Spinal cord (tissue), 10 donors: ENCODE measurements around the gene MCM3AP. TPM values are rescaled to one million over a fixed set of nuclear protein-coding genes. Genes with fewer than 3 reads are reported as not detected.
A peak's percentile ranks its signal among the peaks of the same experiment; 100 is the strongest.

ENCODE experiments used
- DNase-seq, 6 donors: peaks; one replicate each; pipeline versions ENCODE4 v3.0.0 to v3.0.0-alpha.2; 2013 to 2015; ENCODE audit warnings: low spot score in 6 of 6, low read depth in 4 of 6
- H3K27ac ChIP-seq: one replicate; pipeline ENCODE4 v1.5.1; 2013; ENCODE audit warnings: low read depth, low read length, control low read depth
- H3K27me3 ChIP-seq: one replicate; pipeline ENCODE4 v1.6.1; 2013; ENCODE audit warnings: low read length; ENCODE audit not compliant: control insufficient read depth, insufficient read depth
- H3K36me3 ChIP-seq: one replicate; pipeline ENCODE4 v1.6.1; 2013; ENCODE audit warnings: low read length; ENCODE audit not compliant: control insufficient read depth, insufficient read depth
- H3K4me1 ChIP-seq: one replicate; pipeline ENCODE4 v1.6.1; 2013; ENCODE audit warnings: low read length; ENCODE audit not compliant: control insufficient read depth, insufficient read depth
- H3K4me3 ChIP-seq: one replicate; pipeline ENCODE4 v1.5.1; 2013; ENCODE audit warnings: low read depth, low read length, control low read depth
- H3K9me3 ChIP-seq: one replicate; pipeline ENCODE4 v1.6.1; 2013; ENCODE audit warnings: low read length; ENCODE audit not compliant: control insufficient read depth, insufficient read depth
- WGBS: methylation state at CpG from one replicate; pipeline ENCODE4 v1.1.5; 2013; ENCODE audit warnings: missing lambda C conversion rate; ENCODE audit not compliant: insufficient coverage; 5-methylcytosine and 5-hydroxymethylcytosine counted together
- polyA plus RNA-seq, 2 donors: library from polyadenylated mRNA; unstranded; fragments of 120-200 nt; gene quantifications; one replicate each; pipeline ENCODE4 v1.2.1, GENCODE V29; 2013; ENCODE audit not compliant: insufficient read length in 2 of 2
- total RNA-seq, 2 donors: library from RNA; depleted of rRNA in 1 of 2; stranded (reverse); fragments of 120-200 nt in 1 of 2; fragments of >200 nt in 1 of 2; gene quantifications; one replicate each; pipeline versions ENCODE4 v1.2.3 to v1.2.4, GENCODE V29; 2013 to 2014
- donor health status: healthy.

MCM3AP gene
- total and polyA plus RNA-seq, 4 donors = 62.0 to 80.8 (median 71.2) TPM

GRCh38 chr21:46297338-46298271 lies 12.2 kb upstream of the MCM3AP start:
- Histone ChIP-seq H3K9me3 (no peaks in the 10 kb centered on the region), H3K27me3 (peaks cover 4% of the 10 kb centered on the region), H3K4me3 (peak overlapping the region; percentile 43), H3K27ac (no peak overlapping the region), H3K4me1 (peaks cover 26% of the 10 kb centered on the region), H3K36me3 (peaks cover 31% of the 10 kb centered on the region)
- DNase-seq = peak in 4 of 6 donors; percentile 13 to 56 (median 37)
- WGBS = 4% methylated on average over 81 of the region's 84 CpGs

- peaks cover 26% of the 10 kb centered on the region for H3K4me1 ChIP-seq
- 79% methylated on average over 21 of the region's 29 CpGs for WGBS
- H3K36me3 ChIP-seq = peaks cover 30% of the 10 kb centered on the region
- peak in 2 of 6 donors; percentile 11 to 66 for DNase-seq
- no peak overlapping the region for H3K27ac ChIP-seq
- no peaks in the 10 kb centered on the region for H3K9me3 ChIP-seq
- peaks cover 4% of the 10 kb centered on the region for H3K27me3 ChIP-seq
- H3K4me3 ChIP-seq = no peak overlapping the region
Observed at GRCh38 chr21:46295996-46296752, 10.8 kb upstream of the MCM3AP start.

GRCh38 chr21:46295177-46295770 lies 9.9 kb upstream of the MCM3AP start:
- 52% methylated on average over 7 of the region's 9 CpGs for WGBS
- DNase-seq = no peak
- no peak overlapping the region for H3K27ac ChIP-seq
- H3K4me3 ChIP-seq = no peak overlapping the region
- peaks cover 28% of the 10 kb centered on the region for H3K36me3 ChIP-seq
- H3K27me3 ChIP-seq = peaks cover 4% of the 10 kb centered on the region
- H3K4me1 ChIP-seq = peaks cover 26% of the 10 kb centered on the region
- no peaks in the 10 kb centered on the region for H3K9me3 ChIP-seq

GRCh38 chr21:46294647-46295176 lies 9.3 kb upstream of the MCM3AP start:
- DNase-seq = no peak
- WGBS = 78% methylated on average over 6 of the region's 10 CpGs
- Histone ChIP-seq H3K36me3 (peaks cover 22% of the 10 kb centered on the region), H3K4me3 (no peak overlapping the region), H3K27me3 (peaks cover 4% of the 10 kb centered on the region), H3K9me3 (no peaks in the 10 kb centered on the region), H3K27ac (no peak overlapping the region), H3K4me1 (peaks cover 26% of the 10 kb centered on the region)

- 100% methylated on average over 1 of the region's 2 CpGs for WGBS
- Histone ChIP-seq H3K4me1 (peaks cover 22% of the 10 kb centered on the region), H3K4me3 (no peak overlapping the region)
Observed at GRCh38 chr21:46291561-46291960, 6.2 kb upstream of the MCM3AP start.

GRCh38 chr21:46289655-46290179 lies 4.3 kb upstream of the MCM3AP start:
- Histone ChIP-seq H3K36me3 (peaks cover 11% of the 10 kb centered on the region), H3K27ac (no peak overlapping the region), H3K9me3 (no peaks in the 10 kb centered on the region), H3K4me1 (peaks cover 8% of the 10 kb centered on the region), H3K4me3 (no peak overlapping the region), H3K27me3 (no peaks in the 10 kb centered on the region)
- no peak for DNase-seq
- WGBS = 84% methylated on average over 5 of the region's 6 CpGs

More at GRCh38 chr21:46291561-46291960, 6.2 kb upstream of the MCM3AP start:
- Histone ChIP-seq H3K9me3 (no peaks in the 10 kb centered on the region), H3K27me3 (no peaks in the 10 kb centered on the region), H3K36me3 (peaks cover 17% of the 10 kb centered on the region), H3K27ac (no peak overlapping the region)
- no peak for DNase-seq

GRCh38 chr21:46287541-46287940 lies 2.1 kb upstream of the MCM3AP start:
- 100% methylated on average over 1 of the region's 10 CpGs for WGBS
- no peak for DNase-seq

GRCh38 chr21:46286648-46287002 lies 1.2 kb upstream of the MCM3AP start:
- WGBS = 0% methylated on average over 10 of the region's 16 CpGs
- DNase-seq = peak in 2 of 6 donors; percentile 57 to 58
- H3K27ac ChIP-seq = peak overlapping the region; percentile 96

More at GRCh38 chr21:46287541-46287940, 2.1 kb upstream of the MCM3AP start:
- Histone ChIP-seq H3K4me3 (no peak overlapping the region), H3K4me1 (peaks cover 19% of the 10 kb centered on the region), H3K27ac (no peak overlapping the region), H3K9me3 (no peaks in the 10 kb centered on the region), H3K27me3 (no peaks in the 10 kb centered on the region), H3K36me3 (peaks cover 21% of the 10 kb centered on the region)

More at GRCh38 chr21:46286648-46287002, 1.2 kb upstream of the MCM3AP start:
- H3K4me1 ChIP-seq = peaks cover 24% of the 10 kb centered on the region
- H3K4me3 ChIP-seq = peak overlapping the region; percentile 65
- H3K36me3 ChIP-seq = peaks cover 21% of the 10 kb centered on the region
- no peaks in the 10 kb centered on the region for H3K27me3 ChIP-seq
- H3K9me3 ChIP-seq = no peaks in the 10 kb centered on the region
